ENCODE measurements around the gene ZNF784. TPM values are rescaled to one million over a fixed set of nuclear protein-coding genes. Genes with fewer than 3 reads are reported as not detected.

ZNF784 gene
- total RNA-seq, 6 donors from 2014 or later, result 6.8 to 14.7 (median 8.6) TPM

- WGBS, 2 donors, result 75 to 91% methylated on average over 4 of the region's 4 CpGs
- Histone ChIP-seq H3K27me3 (no peaks in the 10 kb centered on the region), H3K4me1 (peaks cover 51 to 77% (median 55%) of the 10 kb centered on the region in 4 donors), H3K9me3 (no peaks in the 10 kb centered on the region), H3K27ac (no peak overlapping the region), H3K36me3 (peaks cover 0 to 4% (median 2%) of the 10 kb centered on the region in 4 donors), H3K4me3 (no peak overlapping the region)
- TF ChIP-seq POLR2A (IDR thresholded peaks at IDR 0.05), result no peak
- TF ChIP-seq EP300 (IDR thresholded peaks at IDR 0.05), result no peak
- TF ChIP-seq POLR2AphosphoS5 (IDR thresholded peaks at IDR 0.05), result no peak
- TF ChIP-seq, protein P1, sequence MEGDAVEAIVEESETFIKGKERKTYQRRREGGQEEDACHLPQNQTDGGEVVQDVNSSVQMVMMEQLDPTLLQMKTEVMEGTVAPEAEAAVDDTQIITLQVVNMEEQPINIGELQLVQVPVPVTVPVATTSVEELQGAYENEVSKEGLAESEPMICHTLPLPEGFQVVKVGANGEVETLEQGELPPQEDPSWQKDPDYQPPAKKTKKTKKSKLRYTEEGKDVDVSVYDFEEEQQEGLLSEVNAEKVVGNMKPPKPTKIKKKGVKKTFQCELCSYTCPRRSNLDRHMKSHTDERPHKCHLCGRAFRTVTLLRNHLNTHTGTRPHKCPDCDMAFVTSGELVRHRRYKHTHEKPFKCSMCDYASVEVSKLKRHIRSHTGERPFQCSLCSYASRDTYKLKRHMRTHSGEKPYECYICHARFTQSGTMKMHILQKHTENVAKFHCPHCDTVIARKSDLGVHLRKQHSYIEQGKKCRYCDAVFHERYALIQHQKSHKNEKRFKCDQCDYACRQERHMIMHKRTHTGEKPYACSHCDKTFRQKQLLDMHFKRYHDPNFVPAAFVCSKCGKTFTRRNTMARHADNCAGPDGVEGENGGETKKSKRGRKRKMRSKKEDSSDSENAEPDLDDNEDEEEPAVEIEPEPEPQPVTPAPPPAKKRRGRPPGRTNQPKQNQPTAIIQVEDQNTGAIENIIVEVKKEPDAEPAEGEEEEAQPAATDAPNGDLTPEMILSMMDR (IDR thresholded peaks at IDR 0.05), result no peak
- DNase-seq, result no peak
- no peak for ATAC-seq (ENCODE audit: low FRiP score in 2 of 2)
Measured at GRCh38 chr19:55636723-55637122, 12.4 kb upstream of the ZNF784 start.

- ATAC-seq (ENCODE audit: low FRiP score in 2 of 2), result no peak
- WGBS, 2 donors, result 67% methylated on average over 7 of the region's 7 CpGs
- H3K36me3 ChIP-seq, result peaks cover 0 to 4% (median 2%) of the 10 kb centered on the region in 4 donors
- H3K27ac ChIP-seq, result peak overlapping the region; percentile 92 to 100 (median 97)
- peaks cover 51 to 72% (median 53%) of the 10 kb centered on the region in 4 donors for H3K4me1 ChIP-seq
- H3K4me3 ChIP-seq, result peak overlapping the region; percentile 68 to 98 (median 82)
- TF ChIP-seq EP300 (IDR thresholded peaks at IDR 0.05), result no peak
- TF ChIP-seq POLR2AphosphoS5 (IDR thresholded peaks at IDR 0.05), result no peak
- TF ChIP-seq POLR2A (IDR thresholded peaks at IDR 0.05), result no peak
- TF ChIP-seq, protein P1 (IDR thresholded peaks at IDR 0.05), result no peak
- H3K27me3 ChIP-seq, result no peaks in the 10 kb centered on the region
- no peaks in the 10 kb centered on the region for H3K9me3 ChIP-seq
- no peak for DNase-seq
Measured at GRCh38 chr19:55635856-55636440, 11.6 kb upstream of the ZNF784 start.

GRCh38 chr19:55635334-55635717 lies 11.0 kb upstream of the ZNF784 start:
- Histone ChIP-seq H3K4me1 (peaks cover 47 to 66% (median 49%) of the 10 kb centered on the region in 4 donors), H3K36me3 (peaks cover 0 to 4% (median 2%) of the 10 kb centered on the region in 4 donors), H3K4me3 (peak overlapping the region; percentile 68 to 98 (median 82)), H3K27ac (peak overlapping the region; percentile 92 to 100 (median 97)), H3K27me3 (no peaks in the 10 kb centered on the region), H3K9me3 (no peaks in the 10 kb centered on the region)
- DNase-seq, result no peak
- no peak for ATAC-seq (ENCODE audit: low FRiP score in 2 of 2)
- WGBS, 2 donors, result 6 to 7% methylated on average over 9 of the region's 9 CpGs
- TF ChIP-seq, protein P1 (IDR thresholded peaks at IDR 0.05), result peak in 1 of 6 experiments; percentile 4
- TF ChIP-seq POLR2A (IDR thresholded peaks at IDR 0.05), result no peak

- ATAC-seq (ENCODE audit: low FRiP score in 2 of 2) (no peak), DNase-seq (no peak)
- Histone ChIP-seq H3K4me1 (peaks cover 33 to 51% (median 34%) of the 10 kb centered on the region in 4 donors), H3K36me3 (peaks cover 0 to 4% (median 2%) of the 10 kb centered on the region in 4 donors), H3K27me3 (no peaks in the 10 kb centered on the region), H3K9me3 (no peaks in the 10 kb centered on the region), H3K4me3 (no peak overlapping the region), H3K27ac (peak overlapping the region in 1 of 4 donors; percentile 100)
- TF ChIP-seq POLR2A (IDR thresholded peaks at IDR 0.05) (no peak), EP300 (IDR thresholded peaks at IDR 0.05) (no peak), POLR2AphosphoS5 (IDR thresholded peaks at IDR 0.05) (no peak)
- TF ChIP-seq, protein P1 (IDR thresholded peaks at IDR 0.05), result no peak
- WGBS, 2 donors, result 71 to 92% methylated on average over 8 of the region's 8 CpGs
Measured at GRCh38 chr19:55633861-55634260, 9.5 kb upstream of the ZNF784 start.

DNA sequence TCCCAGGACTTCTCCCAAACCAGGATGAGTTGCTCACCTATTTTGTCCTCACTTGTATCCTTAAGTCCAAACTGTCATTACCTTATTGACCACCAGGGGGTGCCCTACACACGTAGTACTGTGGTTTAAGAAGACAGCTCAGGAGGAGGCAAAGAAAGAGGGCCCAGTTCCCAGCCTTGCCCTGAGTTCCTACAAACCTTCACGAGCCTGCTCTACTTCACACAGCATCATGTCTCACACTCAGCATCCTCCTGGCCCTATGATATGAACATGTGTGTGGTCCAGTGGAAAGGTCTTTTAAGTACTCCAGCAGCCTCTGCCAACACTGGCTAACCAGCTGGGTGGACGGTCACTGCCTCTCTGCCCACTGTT lies 8.1 kb upstream of the ZNF784 start:
- Histone ChIP-seq H3K36me3 (no peaks in the 10 kb centered on the region), H3K27me3 (no peaks in the 10 kb centered on the region), H3K4me3 (no peak overlapping the region), H3K4me1 (peaks cover 23 to 39% (median 31%) of the 10 kb centered on the region in 4 donors), H3K27ac (peak overlapping the region in 1 of 4 donors; percentile 48), H3K9me3 (no peaks in the 10 kb centered on the region)
- DNase-seq (peak in 1 of 2 donors; percentile 92), ATAC-seq (ENCODE audit: low FRiP score in 2 of 2) (peak; percentile 87 to 91)
- TF ChIP-seq, protein P1 (IDR thresholded peaks at IDR 0.05), result peak; percentile 84 to 94 (median 90)
- no peak for TF ChIP-seq EP300 (IDR thresholded peaks at IDR 0.05)
- peak in 1 of 2 donors; percentile 7 for TF ChIP-seq POLR2AphosphoS5 (IDR thresholded peaks at IDR 0.05)
- no peak for TF ChIP-seq POLR2A (IDR thresholded peaks at IDR 0.05)
- 26 to 30% methylated on average over 3 of the region's 3 CpGs for WGBS, 2 donors
